A549 (cell line): Measurements from ENCODE around the gene TRIP6. TPM values are rescaled to one million over a fixed set of nuclear protein-coding genes. Genes with fewer than 3 reads are reported as not detected.

Source experiments
- ATAC-seq, 2 experiments: fragments of 200-7000 bp in 1 of 2; fragments of >200 bp in 1 of 2; cut with Nextera tagmentation in 1 of 2; cut with Tn5 transposase in 1 of 2; 3 replicates each; pipeline versions ENCODE4 v1.8.0 to v1.9.1; 2018 to 2020; ENCODE audit warnings: mild to moderate bottlenecking in 1 of 2, moderate library complexity in 1 of 2
- CTCF ChIA-PET: fragments of 300-600 bp; sonication (Branson Sonifier 250); formaldehyde crosslinking; extraction: SDS; loops from one replicate; lab custom pipeline; 2021; ENCODE audit warnings: antibody characterized with exemption, inconsistent platforms; lab: Yijun Ruan, JAX
- POLR2A ChIA-PET: fragments of 350-600 bp; formaldehyde crosslinking; extraction: SDS; loops from one replicate; lab custom pipeline; 2021; ENCODE audit warnings: antibody characterized with exemption, inconsistent platforms; lab: Yijun Ruan, JAX
- DNase-seq, 2 experiments: peaks; one replicate each; pipeline versions ENCODE4 v3.0.0 to v3.0.0-alpha.2; 2011 to 2016; ENCODE audit warnings: low read depth in 1 of 2, low spot score in 1 of 2
- FAIRE-seq: peaks from 2 replicates; lab custom pipeline; 2011; peaks lifted over from hg19 to GRCh38; lab: Jason Lieb, UNC
- H3K27ac ChIP-seq, 2 experiments: fragments of >200 bp; sonication (Bioruptor Twin); formaldehyde crosslinking; 3 replicates each; pipeline ENCODE4 v1.5.1; 2016 to 2017
- H3K4me1 ChIP-seq: fragments of >200 bp; sonication (Bioruptor Twin); formaldehyde crosslinking; 3 replicates; pipeline ENCODE4 v1.6.1; 2016
- H3K4me2 ChIP-seq: fragments of >200 bp; sonication (Bioruptor Twin); formaldehyde crosslinking; 3 replicates; pipeline ENCODE4 v1.6.1; 2016
- H3K4me3 ChIP-seq: fragments of >200 bp; sonication (Bioruptor Twin); formaldehyde crosslinking; 3 replicates; pipeline ENCODE4 v1.5.1; 2016
- H3K9me3 ChIP-seq: fragments of >200 bp; sonication (Bioruptor Twin); formaldehyde crosslinking; 3 replicates; pipeline ENCODE4 v1.6.1; 2016
- ATOH8 ChIP-seq: fragments of 250-450 bp; sonication (Bioruptor Pico); IDR thresholded peaks from 2 replicates; pipeline ENCODE4 v1.5.0; 2020; ENCODE audit warnings: low read depth, mild to moderate bottlenecking, moderate library complexity
- BHLHE40 ChIP-seq: IDR thresholded peaks from 2 replicates; pipeline ENCODE4 v1.6.1; 2012; ENCODE audit warnings: low read depth, low read length, inconsistent platforms
- CBX2 ChIP-seq: fragments of 200-600 bp; sonication (generic); IDR thresholded peaks from 2 replicates; pipeline ENCODE4 v1.6.1; 2016; ENCODE audit warnings: low read depth, mild to moderate bottlenecking, borderline replicate concordance
- CHD4 ChIP-seq: fragments of 200-600 bp; sonication (generic); IDR thresholded peaks from 2 replicates; pipeline ENCODE4 v1.6.1; 2016; ENCODE audit warnings: antibody characterized with exemption, mild to moderate bottlenecking, borderline replicate concordance
- E2F6 ChIP-seq: IDR thresholded peaks from 2 replicates; pipeline ENCODE4 v1.6.1; 2012; ENCODE audit warnings: low read depth, borderline replicate concordance
- EP300 ChIP-seq, 2 experiments: fragments of >200 bp; sonication (Bioruptor Twin); formaldehyde crosslinking; IDR thresholded peaks; 2 replicates in 1 of 2; 3 replicates in 1 of 2; pipeline ENCODE4 v1.6.1; 2016 to 2017
- GATA3 ChIP-seq: IDR thresholded peaks from 2 replicates; pipeline ENCODE4 v1.6.1; 2012; ENCODE audit warnings: borderline replicate concordance
- HDAC2 ChIP-seq: fragments of 200-600 bp; sonication (generic); IDR thresholded peaks from 2 replicates; pipeline ENCODE4 v1.6.1; 2016
- HEYL ChIP-seq: fragments of 250-450 bp; sonication (Bioruptor Pico); IDR thresholded peaks from 2 replicates; pipeline ENCODE4 v1.8.0; 2021; ENCODE audit warnings: mild to moderate bottlenecking, moderate library complexity
- JUN ChIP-seq, 2 experiments: fragments of >200 bp; sonication (Bioruptor Twin); formaldehyde crosslinking; IDR thresholded peaks; 2 replicates in 1 of 2; 3 replicates in 1 of 2; pipeline ENCODE4 v1.6.1; 2016 to 2017
- JUNB ChIP-seq: fragments of >200 bp; sonication (Bioruptor Twin); formaldehyde crosslinking; IDR thresholded peaks from 2 replicates; pipeline ENCODE4 v1.6.1; 2016
- MAX ChIP-seq: IDR thresholded peaks from 2 replicates; pipeline ENCODE4 v1.6.1; 2012
- MAZ ChIP-seq: fragments of 150-350 bp; IDR thresholded peaks from 2 replicates; pipeline ENCODE4 v1.6.1; 2014; ENCODE audit warnings: antibody characterized with exemption, low read depth, low read length, borderline replicate concordance
- MYC ChIP-seq: IDR thresholded peaks from 2 replicates; pipeline ENCODE4 v1.6.1; 2012; ENCODE audit warnings: mild to moderate bottlenecking, inconsistent platforms, low read length, improper control_type of control experiment, borderline replicate concordance
- PBX3 ChIP-seq: IDR thresholded peaks from 2 replicates; pipeline ENCODE4 v1.6.1; 2012
- REST ChIP-seq: fragments of 200-600 bp; sonication (generic); IDR thresholded peaks from 2 replicates; pipeline ENCODE4 v1.6.1; 2016; ENCODE audit warnings: antibody characterized with exemption, mild to moderate bottlenecking, moderate library complexity
- SREBF2 ChIP-seq: fragments of 450-650 bp; IDR thresholded peaks from 2 replicates; pipeline ENCODE4 v1.6.1; 2014; ENCODE audit warnings: mild to moderate bottlenecking, moderate library complexity
- ZSCAN20 ChIP-seq: fragments of 250-450 bp; sonication (Bioruptor Pico); IDR thresholded peaks from 2 replicates; pipeline ENCODE4 v1.8.0; 2022; ENCODE audit warnings: mild to moderate bottlenecking, moderate library complexity
- WGBS: methylation state at CpG from one replicate; pipeline ENCODE4 v1.1.6; 2017; ENCODE audit errors: missing lambda C conversion rate; 5-methylcytosine and 5-hydroxymethylcytosine counted together
- polyA plus RNA-seq, 4 experiments: library from polyadenylated mRNA; depleted of rRNA in 3 of 4; stranded (reverse); fragments of >200 nt; fragmentation: RNase III in 1 of 4; extraction: RNeasy Plus Mini Kit Qiagen cat#74134 plus additional on column Dnase treatment in 1 of 4; gene quantifications; 2 replicates in 3 of 4; 3 replicates in 1 of 4; pipeline ENCODE4 v1.2.3, GENCODE V29; 2011 to 2017

Gene TRIP6
- polyA plus RNA-seq, 2 of the 4 experiments (the other 2 are of a cell fraction) = 18.0 to 38.5 TPM

- WGBS = 94% methylated on average over 29 of the region's 29 CpGs
- FAIRE-seq = no peak
- Histone ChIP-seq H3K4me1 (peaks cover 15% of the 10 kb centered on the region), H3K4me3 (no peak overlapping the region), H3K4me2 (no peak overlapping the region)
- ChIA-PET CTCF (interaction anchor here (1.8 to 4.1 kb wide), 2 partner anchors 10 to 73 kb away, joined by 3 to 16 read pairs; partner anchors contain the start of gene ACHE), POLR2A (interaction anchor here (0.9 kb wide), 1 partner anchor 10 kb away, joined by 3 read pairs; the partner anchor contains the start of gene SRRT)
- no peak for ATAC-seq
- TF ChIP-seq CBX2 (no peak), SREBF2 (no peak), JUN (IDR thresholded peaks at IDR 0.05) (no peak), HEYL (CRISPR knock-in tag) (no peak), ZSCAN20 (CRISPR knock-in tag) (no peak), E2F6 (no peak), HDAC2 (no peak), JUNB (no peak)
- TF ChIP-seq, all 56 proteins: peak for 0
- no peak for DNase-seq
- Histone ChIP-seq H3K9me3 (no peaks in the 10 kb centered on the region), H3K27ac (no peak overlapping the region)
These were observed 17.7 kb downstream of the TRIP6 start for GRCh38 chr7:100884736-100885439.

GRCh38 chr7:100885440-100886141 lies 18.4 kb downstream of the TRIP6 start:
- CTCF ChIA-PET = interaction anchor here (1.2 to 4.1 kb wide), 5 partner anchors 9 to 307 kb away, joined by 3 to 16 read pairs (median 4); partner anchors contain the start of genes ACHE, SLC12A9 and SRRT
- DNase-seq (no peak), ATAC-seq (no peak)
- POLR2A ChIA-PET = interaction anchor here (0.9 to 5.1 kb wide), 2 partner anchors 10 to 11 kb away, joined by 3 to 106 read pairs; partner anchors contain the start of gene SRRT
- H3K4me3 ChIP-seq = no peak overlapping the region
- TF ChIP-seq JUN (IDR thresholded peaks at IDR 0.05) (no peak), CHD4 (no peak), PBX3 (peak; percentile 22; the same call in 1 of the 2 replicates), MAX (no peak)
- TF ChIP-seq, all 56 proteins: peak for 1
- H3K27ac ChIP-seq = no peak overlapping the region
- H3K4me2 ChIP-seq = no peak overlapping the region
- WGBS = 91% methylated on average over 22 of the region's 22 CpGs
- no peak for FAIRE-seq
- peaks cover 17% of the 10 kb centered on the region for H3K4me1 ChIP-seq
- no peaks in the 10 kb centered on the region for H3K9me3 ChIP-seq

- TF ChIP-seq MAZ (no peak), GATA3 (no peak), MYC (no peak), BHLHE40 (no peak), ATOH8 (no peak), EP300 (IDR thresholded peaks at IDR 0.05) (no peak), REST (no peak)
- FAIRE-seq (no peak), ATAC-seq (no peak), DNase-seq (no peak)
- ChIA-PET POLR2A (interaction anchor here (5.1 kb wide), 1 partner anchor 11 kb away, joined by 106 read pairs; the partner anchor contains the start of gene SRRT), CTCF (interaction anchor here (0.6 to 4.1 kb wide), 8 partner anchors 9 to 307 kb away, joined by 3 to 16 read pairs (median 3); partner anchors contain the start of genes ACHE, EPO, SLC12A9 and SRRT)
- Histone ChIP-seq H3K9me3 (no peaks in the 10 kb centered on the region), H3K27ac (no peak overlapping the region), H3K4me1 (peaks cover 25% of the 10 kb centered on the region), H3K4me3 (no peak overlapping the region), H3K4me2 (no peak overlapping the region)
- 94% methylated on average over 18 of the region's 27 CpGs for WGBS
These were observed 19.2 kb downstream of the TRIP6 start for GRCh38 chr7:100886142-100886935.
